Upper lobe of left lung (tissue), 6 donors: Measurements from ENCODE around the gene PLPP7. TPM values are rescaled to one million over a fixed set of nuclear protein-coding genes. Genes with fewer than 3 reads are reported as not detected.

Experiments
- ATAC-seq, 2 donors: fragments of 200-7000 bp; cut with Tn5 transposase; one replicate each; pipeline ENCODE4 v1.9.1; 2022; ENCODE audit warnings: mild to moderate bottlenecking in 2 of 2, moderate library complexity in 2 of 2; ENCODE audit not compliant: low FRiP score in 2 of 2
- DNase-seq, 2 donors: peaks; one replicate each; pipeline ENCODE4 v3.0.0-alpha.2; 2019 to 2020
- H3K27ac ChIP-seq, 4 donors: fragments of 200-600 bp; sonication (generic); one replicate each; pipeline ENCODE4 v1.5.1; 2016 to 2019
- H3K27me3 ChIP-seq, 4 donors: fragments of 200-600 bp; sonication (generic); one replicate each; pipeline ENCODE4 v1.5.1; 2017 to 2019
- H3K36me3 ChIP-seq, 4 donors: fragments of 200-600 bp; sonication (generic); one replicate each; pipeline ENCODE4 v1.5.1; 2016 to 2019
- H3K4me1 ChIP-seq, 4 donors: fragments of 200-600 bp; sonication (generic); one replicate each; pipeline ENCODE4 v1.5.1; 2018 to 2019
- H3K4me3 ChIP-seq, 4 donors: fragments of 200-600 bp; sonication (generic); one replicate each; pipeline ENCODE4 v1.5.1; 2017 to 2019; ENCODE audit warnings: mild to moderate bottlenecking in 2 of 4, moderate library complexity in 1 of 4
- H3K9me3 ChIP-seq, 4 donors: fragments of 200-600 bp; sonication (generic); one replicate each; pipeline ENCODE4 v1.5.1; 2018 to 2019
- CTCF ChIP-seq, 6 experiments: fragments of 450-650 bp in 4 of 6; fragments of 200-600 bp in 2 of 6; sonication (generic) in 2 of 6; IDR thresholded peaks; one replicate each; pipeline ENCODE4 v1.5.1; 2016 to 2019; ENCODE audit warnings: antibody characterized with exemption in 6 of 6
- EP300 ChIP-seq, 4 donors: sonication (generic); formaldehyde crosslinking; IDR thresholded peaks; one replicate each; pipeline ENCODE4 v1.5.1; 2017; ENCODE audit warnings: antibody characterized with exemption in 4 of 4, control low read depth in 2 of 4
- POLR2A ChIP-seq, 4 donors: fragments of 450-650 bp; IDR thresholded peaks; one replicate each; pipeline ENCODE4 v1.5.1; 2016 to 2017; ENCODE audit warnings: antibody characterized with exemption in 4 of 4, mild to moderate bottlenecking in 2 of 4
- POLR2AphosphoS5 ChIP-seq, 2 donors: sonication (generic); formaldehyde crosslinking; IDR thresholded peaks; one replicate each; pipeline ENCODE4 v1.5.1; 2017; ENCODE audit warnings: antibody characterized with exemption in 2 of 2
- WGBS, 2 donors: methylation state at CpG; one replicate each; pipeline ENCODE4 v1.1.5; 2017 to 2018; 5-methylcytosine and 5-hydroxymethylcytosine counted together
- total RNA-seq, 6 donors: library from RNA; depleted of rRNA in 4 of 6; stranded (reverse); fragments of >200 nt in 4 of 6; gene quantifications; one replicate each; pipeline versions ENCODE4 v1.1.0 to v1.2.1, GENCODE V29; 2016 to 2021
- donor health status: DM: no; HTN: no; CAD: no; lungs with moderate emphysema.
- donor health status: DM: no; HTN: yes; CAD: no; lungs with severe emphysema.

The PLPP7 gene
- total RNA-seq, 6 donors from 2014 or later = 0.76 to 3.2 (median 1.6) TPM

- ATAC-seq = no peak
Measured at GRCh38 chr9:131312822-131313770, 23.6 kb downstream of the PLPP7 start.

GRCh38 chr9:131318231-131319085 lies 28.9 kb downstream of the PLPP7 start:
- ATAC-seq (no peak), DNase-seq (peak in 1 of 2 donors; percentile 59)
- Histone ChIP-seq H3K36me3 (no peaks in the 10 kb centered on the region), H3K9me3 (no peaks in the 10 kb centered on the region), H3K27ac (no peak overlapping the region), H3K4me1 (peaks cover 0 to 5% (median 2%) of the 10 kb centered on the region in 4 donors), H3K27me3 (no peaks in the 10 kb centered on the region), H3K4me3 (no peak overlapping the region)
- WGBS, 2 donors = 85 to 87% methylated on average over 22 to 23 of the region's 23 CpGs
- TF ChIP-seq POLR2AphosphoS5 (IDR thresholded peaks at IDR 0.05) (no peak), POLR2A (IDR thresholded peaks at IDR 0.05) (no peak), CTCF (IDR thresholded peaks at IDR 0.05) (no peak), EP300 (IDR thresholded peaks at IDR 0.05) (no peak)

More at GRCh38 chr9:131312822-131313770, 23.6 kb downstream of the PLPP7 start:
- Histone ChIP-seq H3K27ac (no peak overlapping the region), H3K4me1 (peaks cover 0 to 10% (median 2%) of the 10 kb centered on the region in 4 donors), H3K27me3 (no peaks in the 10 kb centered on the region), H3K4me3 (no peak overlapping the region), H3K36me3 (no peaks in the 10 kb centered on the region), H3K9me3 (no peaks in the 10 kb centered on the region)
- peak in 1 of 2 donors; percentile 53 for DNase-seq
- 93 to 94% methylated on average over 27 to 28 of the region's 28 CpGs for WGBS, 2 donors
- no peak for TF ChIP-seq POLR2AphosphoS5 (IDR thresholded peaks at IDR 0.05)
- TF ChIP-seq EP300 (IDR thresholded peaks at IDR 0.05) = no peak
- no peak for TF ChIP-seq POLR2A (IDR thresholded peaks at IDR 0.05)
- TF ChIP-seq CTCF (IDR thresholded peaks at IDR 0.05) = no peak

- Histone ChIP-seq H3K36me3 (no peaks in the 10 kb centered on the region), H3K27ac (no peak overlapping the region), H3K9me3 (no peaks in the 10 kb centered on the region), H3K4me1 (peaks cover 0 to 5% (median 2%) of the 10 kb centered on the region in 4 donors), H3K27me3 (no peaks in the 10 kb centered on the region), H3K4me3 (no peak overlapping the region)
- TF ChIP-seq EP300 (IDR thresholded peaks at IDR 0.05) (no peak), CTCF (IDR thresholded peaks at IDR 0.05) (no peak)
- ATAC-seq (no peak), DNase-seq (no peak)
- 91 to 93% methylated on average over 11 to 12 of the region's 12 CpGs for WGBS, 2 donors
Measured at GRCh38 chr9:131319486-131319885, 30.0 kb downstream of the PLPP7 start.

GRCh38 chr9:131320031-131320685 lies 30.6 kb downstream of the PLPP7 start:
- Histone ChIP-seq H3K27me3 (no peaks in the 10 kb centered on the region), H3K27ac (no peak overlapping the region), H3K4me3 (no peak overlapping the region), H3K36me3 (no peaks in the 10 kb centered on the region), H3K4me1 (peaks cover 0 to 5% (median 2%) of the 10 kb centered on the region in 4 donors), H3K9me3 (no peaks in the 10 kb centered on the region)
- DNase-seq = peak; percentile 14 to 60
- WGBS, 2 donors = 84 to 89% methylated on average over 15 to 19 of the region's 19 CpGs
- ATAC-seq = peak in 1 of 2 donors; percentile 60
- TF ChIP-seq POLR2A (IDR thresholded peaks at IDR 0.05) (no peak), POLR2AphosphoS5 (IDR thresholded peaks at IDR 0.05) (no peak), EP300 (IDR thresholded peaks at IDR 0.05) (no peak), CTCF (IDR thresholded peaks at IDR 0.05) (no peak)
